Loucy (cell line): ENCODE measurements around the gene PSMD13.

Experiments used
- H2AFZ ChIP-seq: fragments of 200-600 bp; sonication (generic); 2 replicates; pipeline ENCODE4 v1.6.0; 2016; ENCODE audit warnings: antibody characterized with exemption, mild to moderate bottlenecking, low read length, moderate library complexity
- H3F3A ChIP-seq: fragments of 200-600 bp; 2 replicates; pipeline ENCODE4 v1.6.0; 2016; ENCODE audit warnings: antibody characterized with exemption, low read depth, mild to moderate bottlenecking
- H3K27me3 ChIP-seq: fragments of 200-600 bp; sonication (generic); 2 replicates; pipeline ENCODE4 v1.6.1; 2014; ENCODE audit warnings: low read length, mild to moderate bottlenecking; ENCODE audit not compliant: insufficient read depth, poor library complexity, severe bottlenecking
- H3K36me3 ChIP-seq: fragments of 200-600 bp; sonication (generic); 2 replicates; pipeline ENCODE4 v1.6.1; 2016; ENCODE audit warnings: low read length; ENCODE audit not compliant: insufficient read depth
- H3K4me1 ChIP-seq: fragments of 200-600 bp; sonication (generic); 2 replicates; pipeline ENCODE4 v1.5.1; 2014; ENCODE audit warnings: low read length, mild to moderate bottlenecking; ENCODE audit not compliant: insufficient read depth, poor library complexity, severe bottlenecking
- H3K4me2 ChIP-seq: fragments of 200-600 bp; sonication (generic); 2 replicates; pipeline ENCODE4 v1.6.0; 2014; ENCODE audit warnings: antibody characterized with exemption, low read length, low read depth, mild to moderate bottlenecking; ENCODE audit not compliant: poor library complexity, severe bottlenecking
- H3K4me3 ChIP-seq: fragments of 200-600 bp; sonication (generic); 2 replicates; pipeline ENCODE4 v1.5.1; 2014; ENCODE audit warnings: low read length, mild to moderate bottlenecking, mixed read lengths; ENCODE audit not compliant: poor library complexity, severe bottlenecking
- H3K79me2 ChIP-seq: fragments of 200-600 bp; sonication (generic); 2 replicates; pipeline ENCODE4 v1.6.1; 2014; ENCODE audit warnings: low read length; ENCODE audit not compliant: insufficient read depth
- H3K9ac ChIP-seq: fragments of 200-600 bp; sonication (generic); 2 replicates; pipeline ENCODE4 v1.6.0; 2014; ENCODE audit warnings: mild to moderate bottlenecking, low read depth, low read length, moderate library complexity; ENCODE audit not compliant: poor library complexity, severe bottlenecking
- H3K9me2 ChIP-seq: fragments of 200-600 bp; sonication (generic); replicated peaks from 2 replicates; pipeline ENCODE4 v1.6.1; 2016; ENCODE audit warnings: low read depth, low read length, mixed read lengths
- H3K9me3 ChIP-seq: fragments of 200-600 bp; sonication (generic); 2 replicates; pipeline ENCODE4 v1.6.1; 2014; ENCODE audit warnings: mild to moderate bottlenecking, antibody characterized with exemption, low read length, low read depth; ENCODE audit not compliant: insufficient read depth
- H4K20me1 ChIP-seq: fragments of 200-600 bp; sonication (generic); 2 replicates; pipeline ENCODE4 v1.6.0; 2014; ENCODE audit warnings: antibody characterized with exemption, low read length, mild to moderate bottlenecking; ENCODE audit not compliant: insufficient read depth, poor library complexity, severe bottlenecking
- EZH2phosphoT487 ChIP-seq: fragments of 200-600 bp; IDR thresholded peaks from 2 replicates; pipeline ENCODE4 v1.6.1; 2018; ENCODE audit warnings: antibody characterized with exemption, mild to moderate bottlenecking, moderate library complexity, borderline replicate concordance
- TF ChIP-seq, protein P1 (sequence below): fragments of 200-600 bp; sonication (generic); conservative IDR thresholded peaks from 2 replicates; pipeline ENCODE4 v1.5.1; 2014; ENCODE audit warnings: mild to moderate bottlenecking, antibody characterized with exemption, low read length

PSMD13 gene

DNA sequence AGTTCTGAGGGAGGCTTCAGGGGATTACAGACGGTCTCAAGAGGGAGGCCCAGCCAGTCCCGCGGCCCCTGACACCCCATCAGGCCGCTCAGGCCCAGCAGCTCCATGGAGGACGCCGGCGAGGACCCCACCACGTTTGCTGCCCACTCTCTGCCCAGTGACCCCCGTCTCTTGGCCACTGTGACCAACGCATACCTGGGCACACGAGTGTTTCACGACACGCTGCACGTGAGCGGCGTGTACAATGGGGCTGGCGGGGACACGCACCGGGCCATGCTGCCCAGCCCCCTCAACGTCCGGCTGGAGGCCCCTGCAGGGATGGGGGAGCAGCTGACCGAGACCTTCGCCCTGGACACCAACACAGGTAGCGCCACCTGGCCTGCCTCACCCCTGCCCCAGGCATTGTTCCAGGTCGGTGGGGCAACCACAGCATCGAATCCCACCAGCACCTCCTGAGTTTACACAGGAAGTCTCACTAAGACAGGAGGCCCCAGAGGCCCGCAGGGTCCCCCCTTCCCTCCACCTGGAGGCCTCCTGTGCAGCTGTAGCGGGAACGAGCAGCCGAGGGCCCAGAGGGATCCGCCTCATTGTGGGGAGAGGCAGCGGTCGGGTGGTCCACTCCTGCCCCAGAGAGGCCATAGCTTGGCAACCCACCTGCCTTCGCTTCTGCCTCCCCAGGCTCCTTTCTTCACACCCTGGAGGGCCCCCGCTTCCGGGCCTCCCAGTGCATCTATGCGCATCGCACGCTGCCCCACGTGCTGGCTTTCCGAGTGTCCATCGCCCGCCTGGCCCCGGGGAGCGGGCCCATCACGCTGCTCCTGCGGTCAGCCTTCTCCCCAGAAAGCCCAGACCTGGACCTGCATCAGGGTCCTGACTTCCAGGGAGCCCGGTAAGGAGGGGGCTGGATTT, 53.2 kb downstream of the PSMD13 start:
- no peaks in the 10 kb centered on the region for H3K27me3 ChIP-seq
- H3K4me3 ChIP-seq = peak overlapping the region; percentile 93
- no peaks in the 10 kb centered on the region for H3F3A ChIP-seq
- H3K9me2 ChIP-seq = no peaks in the 10 kb centered on the region
- no peaks in the 10 kb centered on the region; the same call in 1 of the 2 replicates for H3K36me3 ChIP-seq
- peak overlapping the region; percentile 98 for H3K4me2 ChIP-seq
- H4K20me1 ChIP-seq = peaks cover 3% of the 10 kb centered on the region
- peaks cover 40% of the 10 kb centered on the region for H3K4me1 ChIP-seq
- no peaks in the 10 kb centered on the region for H3K9me3 ChIP-seq
- peaks cover 37% of the 10 kb centered on the region; the same call in 1 of the 2 replicates for H3K79me2 ChIP-seq
- no peak overlapping the region for H2AFZ ChIP-seq
- no peak for TF ChIP-seq EZH2phosphoT487
- TF ChIP-seq, protein P1, sequence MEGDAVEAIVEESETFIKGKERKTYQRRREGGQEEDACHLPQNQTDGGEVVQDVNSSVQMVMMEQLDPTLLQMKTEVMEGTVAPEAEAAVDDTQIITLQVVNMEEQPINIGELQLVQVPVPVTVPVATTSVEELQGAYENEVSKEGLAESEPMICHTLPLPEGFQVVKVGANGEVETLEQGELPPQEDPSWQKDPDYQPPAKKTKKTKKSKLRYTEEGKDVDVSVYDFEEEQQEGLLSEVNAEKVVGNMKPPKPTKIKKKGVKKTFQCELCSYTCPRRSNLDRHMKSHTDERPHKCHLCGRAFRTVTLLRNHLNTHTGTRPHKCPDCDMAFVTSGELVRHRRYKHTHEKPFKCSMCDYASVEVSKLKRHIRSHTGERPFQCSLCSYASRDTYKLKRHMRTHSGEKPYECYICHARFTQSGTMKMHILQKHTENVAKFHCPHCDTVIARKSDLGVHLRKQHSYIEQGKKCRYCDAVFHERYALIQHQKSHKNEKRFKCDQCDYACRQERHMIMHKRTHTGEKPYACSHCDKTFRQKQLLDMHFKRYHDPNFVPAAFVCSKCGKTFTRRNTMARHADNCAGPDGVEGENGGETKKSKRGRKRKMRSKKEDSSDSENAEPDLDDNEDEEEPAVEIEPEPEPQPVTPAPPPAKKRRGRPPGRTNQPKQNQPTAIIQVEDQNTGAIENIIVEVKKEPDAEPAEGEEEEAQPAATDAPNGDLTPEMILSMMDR = no peak
- peak overlapping the region; percentile 76 for H3K9ac ChIP-seq

DNA sequence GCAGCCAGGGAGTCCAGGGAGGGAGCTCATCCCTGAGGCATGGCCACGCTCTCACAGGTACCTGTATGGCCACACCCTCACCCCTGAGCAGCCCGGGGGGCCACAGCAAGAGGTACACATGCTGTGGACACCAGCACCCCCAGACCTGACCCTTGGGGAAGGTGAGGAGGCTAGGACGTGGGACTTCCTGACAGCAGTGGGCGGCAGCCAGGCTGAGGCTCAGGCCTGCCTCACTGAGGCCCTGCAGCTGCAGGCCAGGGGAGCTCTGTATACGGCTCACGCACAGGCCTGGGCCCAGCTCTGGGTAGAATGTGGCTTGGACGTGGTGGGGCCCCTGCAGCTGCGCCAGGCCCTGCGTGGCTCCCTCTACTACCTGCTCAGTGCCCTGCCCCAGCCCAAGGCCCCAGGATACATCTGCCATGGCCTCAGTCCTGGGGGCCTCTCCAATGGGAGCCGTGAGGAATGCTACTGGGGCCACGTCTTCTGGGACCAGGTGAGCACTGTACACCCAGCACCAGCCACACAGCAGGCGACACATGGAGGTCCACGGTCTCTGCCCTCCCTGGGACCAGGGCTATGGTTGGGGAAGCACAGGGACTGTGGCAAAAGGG, 54.0 kb downstream of the PSMD13 start:
- Histone ChIP-seq H3K27me3 (no peaks in the 10 kb centered on the region), H3K9me3 (no peaks in the 10 kb centered on the region), H3K4me3 (peak overlapping the region; percentile 93), H3K9me2 (no peaks in the 10 kb centered on the region), H3K9ac (peak overlapping the region; percentile 76), H3K79me2 (peaks cover 37% of the 10 kb centered on the region; the same call in 1 of the 2 replicates), H2AFZ (no peak overlapping the region), H3K36me3 (no peaks in the 10 kb centered on the region; the same call in 1 of the 2 replicates), H3K4me1 (peaks cover 40% of the 10 kb centered on the region), H4K20me1 (peaks cover 3% of the 10 kb centered on the region), H3F3A (no peaks in the 10 kb centered on the region), H3K4me2 (peak overlapping the region; percentile 98)
- TF ChIP-seq EZH2phosphoT487 = no peak
- TF ChIP-seq, protein P1 = no peak

GRCh38 chr11:291281-292210, 54.8 kb downstream of the PSMD13 start:
- Histone ChIP-seq H3K9me3 (no peaks in the 10 kb centered on the region), H3K79me2 (peaks cover 33% of the 10 kb centered on the region; the same call in 1 of the 2 replicates), H2AFZ (no peak overlapping the region), H3F3A (no peaks in the 10 kb centered on the region), H3K4me3 (peak overlapping the region; percentile 93), H3K27me3 (no peaks in the 10 kb centered on the region), H3K9me2 (no peaks in the 10 kb centered on the region), H3K4me2 (peak overlapping the region; percentile 98), H3K36me3 (no peaks in the 10 kb centered on the region; the same call in 1 of the 2 replicates), H3K4me1 (peaks cover 40% of the 10 kb centered on the region), H4K20me1 (peaks cover 3% of the 10 kb centered on the region), H3K9ac (peak overlapping the region; percentile 76)
- TF ChIP-seq, protein P1 = no peak
- no peak for TF ChIP-seq EZH2phosphoT487
